Pancreas (tissue), 10 donors: ENCODE measurements around the gene LHPP. TPM values are rescaled to one million over a fixed set of nuclear protein-coding genes. Genes with fewer than 3 reads are reported as not detected.
A peak's percentile ranks its signal among the peaks of the same experiment; 100 is the strongest.

Experiments used
- ATAC-seq, 4 donors: fragments of 200-7000 bp; cut with Tn5 transposase; one replicate each; pipeline versions ENCODE4 v1.8.0 to v1.9.1; 2020; ENCODE audit warnings: mild to moderate bottlenecking in 4 of 4, moderate library complexity in 4 of 4
- DNase-seq, 6 donors: peaks; one replicate each; pipeline ENCODE4 v3.0.0-alpha.2; 2020
- FAIRE-seq: peaks from 2 replicates; lab custom pipeline; 2012; peaks lifted over from hg19 to GRCh38; lab: Jason Lieb, UNC
- H3K27ac ChIP-seq, 4 donors: fragments of 200-600 bp; sonication (generic); 1 replicate in 3 of 4; 2 replicates in 1 of 4; pipeline versions ENCODE4 v1.5.0 to v1.8.0; 2020
- H3K27me3 ChIP-seq, 4 donors: fragments of 200-600 bp; one replicate each; pipeline ENCODE4 v1.8.0; 2021
- H3K36me3 ChIP-seq, 3 donors: fragments of 200-600 bp; sonication (generic) in 1 of 3; one replicate each; pipeline versions ENCODE4 v1.5.0 to v1.8.0; 2020 to 2021
- H3K4me1 ChIP-seq, 3 donors: fragments of 200-600 bp; one replicate each; pipeline ENCODE4 v1.8.0; 2021
- H3K4me3 ChIP-seq, 4 donors: fragments of 200-600 bp; sonication (generic) in 2 of 4; one replicate each; pipeline versions ENCODE4 v1.5.0 to v1.8.0; 2020 to 2021
- H3K9me3 ChIP-seq, 4 donors: fragments of 200-600 bp; one replicate each; pipeline ENCODE4 v1.8.0; 2021
- CTCF ChIP-seq, 4 donors: fragments of 200-600 bp; sonication (generic) in 3 of 4; IDR thresholded peaks; one replicate each; pipeline versions ENCODE4 v1.5.0 to v1.8.0; 2021; ENCODE audit warnings: antibody characterized with exemption in 4 of 4
- WGBS, 2 donors: extraction: QIAGEN DNeasy Blood & Tissue Kit; methylation state at CpG; one replicate each; pipeline ENCODE4 v1.1.7; 2013; 5-methylcytosine and 5-hydroxymethylcytosine counted together
- intact Hi-C, 3 donors: fragments of 100-400 bp; cut with DNase I; formaldehyde crosslinking; loops; one replicate each; pipeline versions ENCODE4 v1.11.1 to v1.14.2; 2022
- polyA plus RNA-seq, 2 donors: library from polyadenylated mRNA; stranded (reverse); fragments of 200-250 nt; gene quantifications; one replicate each; pipeline ENCODE4 v1.2.3, GENCODE V29; 2013
- total RNA-seq, 6 donors: library from RNA; stranded (reverse); fragmentation: NEBNext Ultra II Directional in 4 of 6; extraction: Animal tissue kit (Norgen Biotek cat#: 25700) in 4 of 6; gene quantifications; one replicate each; pipeline versions ENCODE4 v1.2.1 to v1.2.4, GENCODE V29; 2021 to 2023
- donor health status: healthy with polysubstance abuse.
- donor health status: DM: no; HTN: no; CAD: no; lungs with moderate emphysema.
- donor health status: DM: no; HTN: no; CAD: no.
- donor health status: control.
- donor health status: control.
- donor health status: Bipolar disorder and iron deficiency.
- donor health status: DM: yes; HTN: yes; CAD: no.
- donor health status: DM: no; HTN: no; CAD: no.
- donor health status: DM: no; HTN: no; CAD: no.
- donor health status: DM: yes; HTN: yes; CAD: no.

The LHPP gene
- total and polyA plus RNA-seq, 8 donors, result 5.3 to 10.8 (median 7.8) TPM

- 78 to 91% methylated on average over 5 to 9 of the region's 9 CpGs for WGBS, 2 donors
- Histone ChIP-seq H3K27me3 (no peaks in the 10 kb centered on the region), H3K4me1 (no peaks in the 10 kb centered on the region), H3K27ac (no peak overlapping the region), H3K36me3 (no peaks in the 10 kb centered on the region), H3K4me3 (no peak overlapping the region), H3K9me3 (no peaks in the 10 kb centered on the region)
- TF ChIP-seq CTCF (IDR thresholded peaks at IDR 0.05), result no peak
- FAIRE-seq (no peak), ATAC-seq (no peak), DNase-seq (peak in 1 of 6 donors; percentile 40)
- intact Hi-C loops, result no loop called here
These were observed 89.5 kb downstream of the LHPP start for GRCh38 chr10:124551097-124551496.

GRCh38 chr10:124551755-124552154, 90.1 kb downstream of the LHPP start:
- no peak overlapping the region for H3K27ac ChIP-seq
- intact Hi-C loops, result no loop called here
- WGBS, 2 donors, result 88 to 93% methylated on average over 11 of the region's 11 CpGs
- FAIRE-seq, result no peak
- H3K9me3 ChIP-seq, result no peaks in the 10 kb centered on the region
- no peaks in the 10 kb centered on the region for H3K4me1 ChIP-seq
- no peak for DNase-seq
- no peak overlapping the region for H3K4me3 ChIP-seq
- no peaks in the 10 kb centered on the region for H3K27me3 ChIP-seq
- no peaks in the 10 kb centered on the region for H3K36me3 ChIP-seq
- TF ChIP-seq CTCF (IDR thresholded peaks at IDR 0.05), result no peak
- ATAC-seq, result no peak

GRCh38 chr10:124552691-124553276, 91.2 kb downstream of the LHPP start:
- no peaks in the 10 kb centered on the region for H3K4me1 ChIP-seq
- intact Hi-C loops, result no loop called here
- no peaks in the 10 kb centered on the region for H3K9me3 ChIP-seq
- no peak overlapping the region for H3K27ac ChIP-seq
- 91 to 93% methylated on average over 14 of the region's 14 CpGs for WGBS, 2 donors
- no peaks in the 10 kb centered on the region for H3K27me3 ChIP-seq
- TF ChIP-seq CTCF (IDR thresholded peaks at IDR 0.05), result no peak
- ATAC-seq, result no peak
- H3K4me3 ChIP-seq, result no peak overlapping the region
- no peak for FAIRE-seq
- no peak for DNase-seq
- H3K36me3 ChIP-seq, result no peaks in the 10 kb centered on the region

GRCh38 chr10:124554085-124554858, 92.6 kb downstream of the LHPP start:
- Histone ChIP-seq H3K27ac (no peak overlapping the region), H3K9me3 (no peaks in the 10 kb centered on the region), H3K36me3 (no peaks in the 10 kb centered on the region), H3K4me3 (no peak overlapping the region), H3K4me1 (no peaks in the 10 kb centered on the region), H3K27me3 (no peaks in the 10 kb centered on the region)
- TF ChIP-seq CTCF (IDR thresholded peaks at IDR 0.05), result no peak
- ATAC-seq, result no peak
- intact Hi-C loops, result no loop called here
- FAIRE-seq, result no peak
- WGBS, 2 donors, result 83 to 85% methylated on average over 10 of the region's 10 CpGs
- DNase-seq, result peak in 1 of 6 donors; percentile 20

GRCh38 chr10:124557167-124557566, 95.5 kb downstream of the LHPP start:
- Histone ChIP-seq H3K9me3 (no peaks in the 10 kb centered on the region), H3K36me3 (no peaks in the 10 kb centered on the region), H3K4me1 (no peaks in the 10 kb centered on the region), H3K27ac (no peak overlapping the region), H3K4me3 (no peak overlapping the region), H3K27me3 (no peaks in the 10 kb centered on the region)
- TF ChIP-seq CTCF (IDR thresholded peaks at IDR 0.05), result no peak
- 78 to 79% methylated on average over 10 of the region's 10 CpGs for WGBS, 2 donors
- DNase-seq (peak in 1 of 6 donors; percentile 12), FAIRE-seq (no peak), ATAC-seq (no peak)
- intact Hi-C loops, result no loop called here
